Amniotic epithelial cell (primary cell): ENCODE results near the gene CRIP1.

Experiments
- DNase-seq: peaks from one replicate; pipeline ENCODE4 v3.0.0-alpha.2; 2010; ENCODE audit warnings: low read depth

The CRIP1 gene

DNA sequence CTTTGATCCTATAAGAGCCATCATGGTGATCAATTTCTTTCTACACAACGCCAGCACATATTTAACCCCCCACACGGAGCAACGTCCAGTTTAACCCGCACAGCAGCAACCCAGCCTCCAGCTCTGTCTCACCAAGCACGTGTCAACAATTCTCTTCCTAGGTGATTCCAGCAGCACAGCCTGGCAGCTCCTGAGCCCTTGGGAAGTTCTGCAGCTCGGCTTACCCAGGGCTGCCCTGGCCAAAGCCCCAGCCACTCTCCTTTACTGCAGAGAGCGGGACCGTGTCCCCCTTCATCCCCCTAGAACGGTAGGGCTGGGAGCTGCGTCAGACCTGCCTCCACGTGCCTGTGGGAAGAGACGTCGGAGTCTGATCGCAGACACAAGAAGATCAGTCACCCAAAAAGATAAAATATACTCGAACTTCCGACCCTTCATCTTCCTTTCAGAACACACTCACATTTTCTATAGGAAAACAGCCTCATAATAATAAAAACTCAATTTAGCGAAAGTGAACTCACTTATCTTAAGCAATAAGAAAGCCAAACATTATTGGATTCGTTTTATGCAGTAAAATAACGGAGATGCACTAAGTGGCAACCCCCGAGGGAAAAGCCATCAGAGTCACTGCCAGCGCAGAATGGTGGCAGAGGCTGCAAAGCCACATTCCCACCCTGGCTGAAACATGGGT is 47.3 kb downstream of the CRIP1 start:
- DNase-seq = no peak

DNA sequence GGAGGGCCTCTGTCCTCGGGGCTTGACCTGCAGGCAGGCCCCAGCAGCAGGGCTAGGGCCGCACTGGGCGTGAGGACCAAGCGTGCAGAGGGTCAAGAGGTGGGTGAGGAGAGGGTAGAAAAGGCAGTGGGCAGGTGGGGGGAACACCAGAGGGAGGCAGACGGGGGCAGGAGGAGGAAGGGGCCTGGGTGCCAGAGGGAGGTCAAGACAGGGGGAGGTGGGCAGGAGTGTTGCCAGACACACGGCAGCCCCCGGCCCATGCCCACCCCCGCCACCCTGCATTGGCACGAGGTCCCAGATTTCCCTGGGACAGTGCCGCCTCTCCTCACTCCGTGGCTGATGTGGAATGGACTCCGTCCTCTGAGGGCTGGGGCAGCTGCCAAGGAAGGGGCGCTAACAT is 47.9 kb downstream of the CRIP1 start:
- no peak for DNase-seq

DNA sequence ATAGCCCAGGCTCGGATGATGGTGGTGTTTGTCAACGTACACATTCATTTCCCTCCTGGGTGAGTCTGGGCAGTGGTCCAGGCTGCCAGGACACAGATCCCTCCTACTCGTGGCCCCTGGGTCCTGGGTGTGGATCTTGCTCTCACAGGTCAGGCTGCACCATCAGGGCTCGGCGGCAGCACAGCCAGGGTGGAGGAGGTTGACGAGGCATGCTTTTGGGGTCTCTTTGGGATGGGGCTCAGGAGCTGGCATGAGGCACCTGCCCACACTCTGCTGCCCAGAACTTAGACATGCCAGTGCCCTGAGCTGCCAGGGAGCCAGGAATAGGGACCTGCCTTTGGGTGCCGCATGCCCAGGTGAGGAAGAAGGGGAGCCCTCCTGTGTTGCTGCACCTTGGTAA is 49.4 kb downstream of the CRIP1 start:
- no peak for DNase-seq

- no peak for DNase-seq
These were observed 50.2 kb downstream of the CRIP1 start for GRCh38 chr14:105536691-105537579.

- DNase-seq = no peak
These were observed 51.1 kb downstream of the CRIP1 start for GRCh38 chr14:105537580-105538474.
